ENCODE data around the gene FAM234A.
"Not testable (repeated sequence)": the region's sequence is repeated elsewhere in the genome, so short reads cannot be mapped to it uniquely, and the experiment has no call there.

Gene FAM234A

DNA sequence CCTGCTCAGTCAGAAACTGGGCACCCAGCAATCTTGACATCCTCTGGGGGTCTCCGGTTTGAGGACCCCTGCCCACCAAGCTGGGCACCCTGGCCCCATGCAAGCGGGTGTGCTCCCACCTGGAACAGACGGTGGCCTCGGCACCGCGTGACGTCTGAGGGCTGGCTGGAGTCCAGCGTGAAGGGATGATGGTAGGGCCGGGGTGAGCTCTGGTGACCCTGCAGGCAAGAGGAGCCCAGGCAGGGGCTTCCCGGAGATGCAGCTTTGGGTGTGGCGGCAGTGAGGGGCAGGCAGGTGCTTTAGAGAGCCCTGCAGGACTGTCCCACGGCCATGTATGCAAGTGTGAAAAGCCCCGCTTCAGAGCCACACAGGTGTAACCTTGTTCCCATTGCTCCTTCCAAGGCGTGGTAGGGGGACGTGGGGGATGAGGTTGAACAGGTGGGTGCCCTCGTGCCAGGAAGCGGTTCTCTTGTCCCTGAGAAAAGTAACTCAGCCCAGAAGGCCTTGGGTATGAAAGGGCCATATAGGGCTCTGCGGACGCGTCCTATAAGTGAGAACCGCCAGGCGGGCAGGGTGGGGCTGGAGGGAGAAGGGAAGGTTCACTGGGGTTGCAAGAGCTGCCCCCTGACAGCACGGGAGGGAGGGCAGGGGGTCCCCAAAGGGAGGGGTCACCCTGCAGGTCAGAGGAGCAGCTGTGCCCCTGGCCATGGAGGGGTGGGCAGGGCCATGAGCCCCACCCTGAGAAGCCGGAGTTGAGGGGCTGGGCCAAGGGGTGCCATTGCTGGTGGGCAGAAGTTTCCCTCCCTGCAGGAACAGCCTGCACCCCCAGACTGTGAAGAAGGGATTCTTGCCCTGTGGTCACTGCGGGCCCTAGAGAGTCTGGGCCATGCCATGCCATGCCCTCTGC is 31.9 kb downstream of the FAM234A start:
- DNase-seq, result no peak

DNA sequence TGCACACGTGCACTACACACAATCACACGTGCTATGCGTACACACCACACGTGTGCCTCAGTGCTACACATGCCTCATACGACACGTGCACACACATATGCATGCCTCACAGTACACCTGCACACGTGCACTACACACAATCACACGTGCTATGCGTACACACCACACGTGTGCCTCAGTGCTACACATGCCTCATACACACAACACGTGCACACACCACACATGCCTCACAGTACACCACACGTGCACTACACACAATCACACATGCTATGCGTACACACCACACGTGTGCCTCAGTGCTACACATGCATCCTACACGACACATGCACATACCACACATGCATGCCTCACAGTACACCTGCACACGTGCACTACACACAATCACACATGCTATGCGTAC is 32.9 kb downstream of the FAM234A start:
- DNase-seq, result not testable (repeated sequence)

DNA sequence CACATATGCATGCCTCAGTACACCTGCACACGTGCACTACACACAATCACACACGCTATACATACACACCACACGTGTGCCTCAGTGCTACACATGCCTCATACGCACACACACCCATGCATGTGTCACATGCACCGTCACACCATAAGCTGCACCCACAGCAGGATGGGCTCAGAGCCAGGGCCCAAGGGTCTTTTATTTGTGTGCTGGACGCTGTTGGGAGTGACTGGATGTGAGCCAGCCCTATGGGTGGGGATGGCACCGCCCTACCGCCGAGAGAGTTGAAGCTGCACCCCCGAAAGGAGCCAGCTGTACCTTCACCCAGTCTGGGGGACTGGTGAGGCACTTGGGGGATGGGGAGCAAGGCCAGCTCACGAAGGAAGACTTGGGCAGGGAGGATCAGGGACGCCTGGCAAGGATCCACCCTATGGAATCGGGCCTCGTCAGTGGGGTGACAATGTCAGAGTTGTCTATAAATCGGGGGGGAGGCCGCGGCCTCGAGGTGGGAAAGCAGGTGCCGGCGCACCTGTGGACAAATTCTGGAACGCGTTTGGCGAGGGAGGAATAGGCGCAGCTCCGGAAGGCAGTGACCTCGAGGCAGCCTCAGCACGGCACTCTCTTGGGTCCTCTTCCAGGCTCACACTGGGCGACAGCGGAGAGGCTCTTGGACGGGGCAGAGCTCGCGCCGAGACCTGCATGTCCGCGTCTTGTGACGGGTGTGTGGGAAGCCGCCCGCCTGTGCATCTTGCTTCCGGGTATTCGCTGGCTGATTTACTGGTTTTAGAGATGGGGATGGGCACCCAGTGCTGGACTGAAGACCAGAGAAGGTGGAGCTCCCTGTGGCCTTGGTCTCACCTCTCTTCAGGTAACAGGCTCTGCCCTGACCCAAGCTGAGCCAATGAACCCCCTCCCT is 33.8 kb downstream of the FAM234A start:
- DNase-seq, result peak; percentile 67

- DNase-seq, result no peak
Observed at GRCh38 chr16:269061-269796, 34.6 kb downstream of the FAM234A start.

- no peak for DNase-seq
Observed at GRCh38 chr16:270381-271255, 36.0 kb downstream of the FAM234A start.

- DNase-seq, result no peak
Observed at GRCh38 chr16:272633-273546, 38.3 kb downstream of the FAM234A start.

- peak; percentile 27 for DNase-seq
Observed at GRCh38 chr16:273547-274421, 39.2 kb downstream of the FAM234A start.

- no peak for DNase-seq
Observed at GRCh38 chr16:275041-275641, 40.5 kb downstream of the FAM234A start.

DNA sequence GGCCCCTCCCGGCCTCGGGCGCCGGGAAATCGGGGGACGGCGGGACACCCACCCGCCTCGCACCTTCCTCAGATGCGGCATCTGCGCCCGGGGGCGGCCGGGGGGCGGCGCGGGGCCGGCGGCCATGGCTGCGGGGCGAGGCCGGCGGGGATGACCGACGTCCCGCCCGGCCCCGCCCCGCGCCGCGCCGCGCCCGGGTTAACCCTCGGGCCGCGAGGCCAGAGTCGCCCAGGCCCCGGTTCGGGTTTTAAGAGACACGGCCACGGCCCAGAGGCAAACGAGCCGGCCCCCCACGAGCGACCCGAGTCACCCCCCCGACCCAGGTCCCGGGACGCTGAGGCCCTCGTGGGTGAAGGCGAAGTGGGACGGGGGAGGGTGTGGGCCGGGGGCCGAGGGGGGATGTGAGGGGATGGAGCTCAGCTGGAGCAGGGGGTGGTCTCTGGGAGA is 41.2 kb downstream of the FAM234A start, which contains the start of gene RGS11:
Gene RGS11 (minus strand): TSS at position 159 of the 447 bp plus-strand sequence. CDS start 33 bp downstream, at position 126.
- no peak for DNase-seq

GRCh38 chr16:276426-277077 is 41.9 kb downstream of the FAM234A start:
- no peak for DNase-seq

GRCh38 chr16:278863-279366 is 44.3 kb downstream of the FAM234A start:
- DNase-seq, result peak; percentile 97

GRCh38 chr16:279531-279930 is 44.9 kb downstream of the FAM234A start:
- no peak for DNase-seq

GRCh38 chr16:280005-280460 is 45.4 kb downstream of the FAM234A start:
- no peak for DNase-seq

DNA sequence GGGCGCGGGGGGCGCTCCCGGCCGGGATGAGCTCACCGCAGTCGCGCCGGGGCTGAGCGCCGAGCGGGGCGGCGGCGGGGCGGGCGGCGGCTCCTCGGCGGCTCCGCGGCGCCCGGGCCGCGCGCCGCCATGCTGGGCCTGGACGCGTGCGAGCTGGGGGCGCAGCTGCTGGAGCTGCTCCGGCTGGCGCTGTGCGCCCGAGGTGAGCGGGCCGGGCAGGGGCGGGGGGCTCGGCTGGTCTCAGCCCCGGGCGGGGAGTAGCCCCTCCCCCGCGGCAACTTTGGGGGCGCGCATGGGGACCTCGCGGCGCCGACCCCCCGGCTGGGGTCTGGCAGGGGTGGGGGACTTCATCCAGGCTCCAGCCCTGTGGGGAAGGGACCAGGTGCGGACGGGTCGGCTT is 45.9 kb downstream of the FAM234A start, which contains the start of gene ARHGDIG:
Gene ARHGDIG (plus strand): TSS at position 40 of the 400 bp plus-strand sequence. CDS start 90 bp downstream, at position 130.
- DNase-seq, result no peak

- no peak for DNase-seq
Observed at GRCh38 chr16:280991-281659, 46.5 kb downstream of the FAM234A start.

DNA sequence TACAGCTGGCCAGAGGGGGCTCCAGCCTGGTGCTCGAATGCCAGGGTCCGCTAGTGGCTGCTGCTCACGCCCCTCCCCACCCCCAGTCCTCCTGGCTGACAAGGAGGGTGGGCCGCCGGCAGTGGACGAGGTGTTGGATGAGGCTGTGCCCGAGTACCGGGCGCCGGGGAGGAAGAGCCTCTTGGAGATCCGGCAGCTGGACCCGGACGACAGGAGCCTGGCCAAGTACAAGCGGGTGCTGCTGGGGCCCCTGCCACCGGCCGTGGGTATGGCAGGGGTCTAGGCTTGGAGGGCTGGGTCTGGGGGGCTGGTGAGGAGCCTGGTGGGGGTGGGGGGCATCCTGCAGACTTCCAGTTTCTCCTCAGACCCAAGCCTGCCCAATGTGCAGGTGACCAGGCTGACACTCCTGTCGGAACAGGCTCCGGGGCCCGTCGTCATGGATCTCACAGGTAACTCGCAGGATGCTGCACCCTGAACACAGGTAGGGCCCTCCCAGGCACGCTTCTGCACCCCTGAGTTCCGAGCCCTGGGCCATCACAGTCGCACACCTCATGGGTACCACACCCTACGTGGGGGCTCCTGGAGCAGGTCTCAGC is 47.1 kb downstream of the FAM234A start:
- no peak for DNase-seq

DNA sequence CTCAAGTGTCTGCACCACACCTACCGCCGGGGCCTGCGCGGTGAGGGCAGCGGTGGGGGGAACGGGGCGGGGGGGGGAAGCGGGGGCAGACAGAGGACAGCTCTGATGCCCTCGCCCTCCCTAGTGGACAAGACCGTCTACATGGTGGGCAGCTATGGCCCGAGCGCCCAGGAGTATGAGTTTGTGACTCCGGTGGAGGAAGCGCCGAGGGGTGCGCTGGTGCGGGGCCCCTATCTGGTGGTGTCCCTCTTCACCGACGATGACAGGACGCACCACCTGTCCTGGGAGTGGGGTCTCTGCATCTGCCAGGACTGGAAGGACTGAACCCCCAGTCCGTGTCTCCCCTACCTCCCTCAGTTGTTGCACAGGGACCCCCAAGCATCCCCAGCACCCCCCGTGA is 47.9 kb downstream of the FAM234A start:
- no peak for DNase-seq

Data from hematopoietic multipotent progenitor cell treated with erythropoietin and hydrocortisone succinate and interleukin-3 and kit ligand, for 8 days (in vitro differentiated cells).